Endothelial cell of hepatic sinusoid (primary cell): ENCODE measurements around the gene PLA2G6.
"Not testable (repeated sequence)": the region's sequence is repeated elsewhere in the genome, so short reads cannot be mapped to it uniquely, and the experiment has no call there.

Experiments
- in situ Hi-C: cut with HindIII; loops from 2 replicates; pipeline ENCODE4 v1.10.0; 2017; ENCODE audit warnings: low sequenced_read_pairs

Gene PLA2G6

DNA sequence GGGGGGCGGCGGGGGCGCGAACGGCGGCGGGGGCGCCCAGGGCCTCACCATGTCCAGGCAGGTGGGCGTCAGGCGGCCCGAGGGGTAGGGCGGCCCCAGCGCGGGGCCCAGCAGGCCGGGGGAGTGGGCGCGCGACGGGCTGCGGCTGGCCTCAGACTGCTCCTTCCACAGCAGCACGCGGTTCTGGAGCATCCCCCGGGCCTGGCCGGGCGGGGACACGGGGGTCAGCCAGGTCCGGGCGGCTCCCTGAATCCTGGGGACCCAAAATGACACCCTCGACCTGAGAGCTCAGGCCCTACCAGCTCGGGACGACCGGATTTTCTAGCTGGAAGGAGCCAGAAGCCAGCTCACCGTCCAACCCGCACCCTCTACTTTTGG, 92.2 kb downstream of the PLA2G6 start:
- in situ Hi-C loops: no loop called here

DNA sequence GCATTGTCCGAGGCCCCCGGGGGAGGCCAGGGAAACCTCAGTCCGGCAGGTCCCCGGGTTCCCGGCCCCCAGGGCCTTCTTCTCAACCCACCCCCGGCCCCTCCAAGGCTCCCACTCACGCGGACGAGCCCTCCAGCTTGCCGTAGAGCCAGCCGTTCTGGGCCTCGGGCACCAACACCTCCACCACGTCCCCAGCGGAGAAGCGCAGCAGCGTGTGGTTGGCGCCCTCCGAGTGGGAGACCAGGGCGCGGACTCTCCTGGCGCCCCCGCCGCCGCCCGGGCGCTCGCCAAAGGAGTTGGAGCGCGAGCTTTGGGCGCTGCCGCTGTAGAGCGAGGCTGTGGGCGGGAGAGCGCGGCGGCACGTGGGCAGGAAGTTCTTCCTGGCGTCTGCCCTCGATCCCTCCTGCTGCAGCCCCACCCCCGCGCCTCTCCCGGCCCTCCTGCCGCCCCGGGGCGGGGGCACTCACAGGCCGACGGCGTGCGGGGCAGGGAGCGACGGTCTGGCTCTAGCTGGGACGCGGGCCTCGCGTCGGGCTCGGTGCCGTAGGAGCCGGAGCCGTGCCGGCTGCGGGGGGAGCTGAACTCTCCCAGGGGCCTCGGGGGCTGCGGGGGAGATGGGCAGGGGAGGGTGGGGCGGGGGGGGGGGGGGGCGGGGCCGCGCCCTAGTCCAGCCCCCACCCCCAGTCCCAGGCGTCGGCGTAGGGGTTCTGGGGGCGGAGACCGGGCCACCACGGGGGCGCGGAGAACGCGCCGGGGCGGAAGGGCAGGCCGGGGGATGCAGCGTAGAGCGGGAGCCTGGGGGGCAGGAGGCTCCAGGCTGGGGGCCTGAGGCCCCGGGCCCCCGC, 92.8 kb downstream of the PLA2G6 start:
- in situ Hi-C loops: no loop called here

DNA sequence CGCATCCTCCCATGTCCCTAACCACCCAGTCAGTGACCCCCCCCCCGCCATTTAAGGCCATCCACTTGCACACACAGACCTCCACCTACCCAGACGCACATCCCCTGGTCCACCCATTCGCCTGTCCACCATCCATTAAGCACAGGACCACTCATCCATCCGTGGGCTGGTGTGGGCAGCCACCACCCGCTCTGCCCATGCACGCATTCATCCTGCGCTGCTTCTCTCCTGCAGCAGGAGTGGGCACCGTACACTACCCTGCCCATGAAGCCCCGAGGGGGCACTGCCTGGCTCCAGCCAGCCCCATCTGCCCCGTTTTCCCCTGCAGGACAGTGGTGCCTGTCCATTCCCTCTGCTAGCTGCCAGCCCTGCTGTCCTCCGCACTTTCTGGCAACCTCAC, 93.8 kb downstream of the PLA2G6 start:
- in situ Hi-C loops: no loop called here

DNA sequence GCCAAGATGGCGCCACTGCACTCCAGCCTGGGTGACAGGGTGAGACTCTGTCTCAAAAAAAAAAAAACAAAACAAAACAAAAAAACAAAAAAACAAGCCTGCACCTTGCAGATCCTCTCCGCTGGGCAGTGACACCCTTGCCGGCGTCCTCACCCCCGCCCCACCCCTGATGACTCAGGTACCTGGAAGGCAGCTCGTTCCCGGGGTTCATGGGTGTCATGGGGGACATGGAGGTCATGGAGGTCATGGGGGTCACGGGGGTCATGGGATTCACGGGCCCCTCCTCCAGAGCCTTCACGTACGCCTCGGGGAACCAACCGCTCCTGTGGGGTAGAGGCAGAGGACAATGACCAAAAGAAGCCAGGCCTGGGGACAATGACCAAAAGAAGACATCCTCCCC, 94.7 kb downstream of the PLA2G6 start:
- in situ Hi-C loops: no loop called here

DNA sequence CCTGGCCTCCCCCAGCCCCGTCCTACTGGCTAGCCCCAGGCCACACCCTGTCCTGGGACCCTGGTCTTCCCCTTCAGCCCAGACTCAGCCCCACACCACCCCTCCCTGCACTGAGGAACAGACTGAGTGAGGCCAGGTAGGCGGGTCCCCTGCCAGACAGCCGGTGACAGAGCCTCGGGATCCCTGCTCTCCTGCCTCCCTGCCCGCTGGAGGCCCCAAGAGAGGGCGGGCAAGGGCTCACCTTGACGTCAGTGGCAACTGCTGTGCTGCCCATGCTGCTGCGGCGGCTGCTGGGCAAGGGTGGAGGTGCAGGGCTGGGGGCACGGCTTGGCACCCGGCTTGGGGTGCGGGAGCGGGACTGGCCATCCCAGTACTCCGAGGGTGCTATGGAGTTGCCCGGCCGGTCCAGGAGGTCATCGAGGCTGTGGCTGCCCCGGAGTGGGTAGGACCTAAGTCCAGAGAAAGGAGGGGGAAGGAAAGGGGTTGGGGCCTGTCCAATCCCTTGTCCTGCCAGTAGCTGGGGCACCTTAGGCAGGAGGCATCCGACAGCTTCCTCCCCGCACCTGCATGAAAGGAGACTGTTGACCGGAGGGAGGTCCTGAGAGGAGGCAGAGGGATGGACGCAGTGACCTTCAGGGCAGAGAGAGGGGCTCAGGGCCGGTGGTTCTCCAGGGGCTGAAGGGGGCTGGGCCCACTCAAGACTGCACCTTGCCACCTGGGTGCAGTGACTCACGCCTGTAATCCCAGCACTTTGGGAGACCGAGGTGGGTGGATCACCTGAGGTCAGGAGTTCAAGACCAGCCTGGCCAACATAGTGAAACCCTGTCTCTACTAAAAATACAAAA, 95.4 kb downstream of the PLA2G6 start:
- in situ Hi-C loops: no loop called here

DNA sequence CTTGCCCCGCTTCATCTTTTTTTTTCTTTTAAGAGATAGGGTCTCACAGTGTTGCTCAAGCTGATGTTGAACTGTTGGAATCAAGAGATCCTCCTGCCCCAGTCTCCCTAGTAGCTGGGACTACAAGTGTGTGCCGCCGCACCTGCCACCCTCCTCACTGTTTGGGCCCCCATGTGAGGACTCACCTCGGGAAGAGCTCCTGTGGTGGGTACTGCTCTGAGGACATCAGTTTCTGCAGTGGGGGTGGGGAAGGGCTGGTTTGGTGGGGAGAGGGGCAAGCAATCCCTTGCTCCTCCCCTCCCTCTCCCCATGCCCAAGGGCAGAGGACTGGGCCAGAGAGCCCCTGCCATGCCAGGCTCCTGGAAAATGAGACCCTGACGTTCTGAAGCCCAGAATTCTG, 96.1 kb downstream of the PLA2G6 start:
- in situ Hi-C loops: no loop called here

DNA sequence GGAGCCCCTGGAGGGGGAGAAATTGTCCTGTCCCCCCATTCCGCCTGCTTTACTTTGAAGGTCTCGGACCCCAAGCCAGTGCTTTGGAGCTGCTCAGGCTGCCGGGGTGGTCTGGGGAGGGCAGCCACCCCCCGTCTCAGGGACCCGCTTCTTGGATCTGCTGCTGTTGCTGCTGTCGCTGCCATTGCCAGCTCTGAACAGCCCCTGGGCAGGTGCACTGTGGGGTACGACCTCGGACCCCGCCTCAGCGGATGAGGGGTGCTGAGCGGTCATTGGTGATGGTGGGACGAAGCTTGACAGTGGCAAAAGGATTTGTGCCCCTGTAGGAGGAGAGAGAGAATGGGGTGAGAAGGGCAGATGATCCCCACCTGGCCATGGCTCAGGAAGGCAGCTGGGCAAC, 96.6 kb downstream of the PLA2G6 start:
- in situ Hi-C loops: no loop called here

DNA sequence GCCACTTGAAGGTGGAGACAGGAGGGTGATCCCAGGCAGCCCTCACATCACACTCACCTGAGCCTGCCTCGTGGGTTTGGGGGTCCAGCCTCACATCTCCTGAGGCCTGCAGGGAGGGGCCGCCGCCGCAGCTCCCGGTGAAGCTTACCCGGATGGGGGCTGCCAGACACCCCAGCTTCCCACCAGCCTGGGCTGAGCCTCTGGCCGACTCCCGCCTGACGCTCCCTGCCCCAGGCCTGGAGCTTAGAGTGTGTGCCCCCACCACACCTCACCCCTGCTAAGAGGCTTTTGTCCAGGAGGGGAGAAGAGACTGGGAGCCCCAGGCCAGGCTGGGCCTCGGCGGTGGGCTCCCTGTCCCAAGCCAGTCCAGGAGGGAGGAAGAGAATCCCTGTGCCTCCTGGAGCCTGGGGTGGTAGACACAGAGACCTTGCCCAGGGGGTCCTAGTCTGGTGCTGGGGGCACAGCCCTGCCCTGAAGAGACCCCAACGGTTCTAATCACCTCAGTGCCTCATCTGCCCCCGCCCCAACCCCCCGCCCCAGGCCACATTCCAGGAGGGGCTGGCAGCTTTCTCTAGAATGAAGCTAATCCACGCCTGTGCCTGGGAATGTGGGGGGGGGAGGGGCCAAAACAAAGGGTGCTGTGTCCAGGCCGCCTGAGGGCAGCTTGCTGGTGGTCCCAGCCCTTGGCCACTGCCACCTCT, 97.5 kb downstream of the PLA2G6 start, which contains the start of gene SLC16A8:
TSS of gene SLC16A8 (minus strand) at position 254 of the 701 bp plus-strand sequence. CDS start 1,311 bp downstream, outside the sequence.
- in situ Hi-C loops: loop anchor here (5.0 kb wide), 1 partner anchor 263 kb away; no protein-coding TSS in a partner anchor

DNA sequence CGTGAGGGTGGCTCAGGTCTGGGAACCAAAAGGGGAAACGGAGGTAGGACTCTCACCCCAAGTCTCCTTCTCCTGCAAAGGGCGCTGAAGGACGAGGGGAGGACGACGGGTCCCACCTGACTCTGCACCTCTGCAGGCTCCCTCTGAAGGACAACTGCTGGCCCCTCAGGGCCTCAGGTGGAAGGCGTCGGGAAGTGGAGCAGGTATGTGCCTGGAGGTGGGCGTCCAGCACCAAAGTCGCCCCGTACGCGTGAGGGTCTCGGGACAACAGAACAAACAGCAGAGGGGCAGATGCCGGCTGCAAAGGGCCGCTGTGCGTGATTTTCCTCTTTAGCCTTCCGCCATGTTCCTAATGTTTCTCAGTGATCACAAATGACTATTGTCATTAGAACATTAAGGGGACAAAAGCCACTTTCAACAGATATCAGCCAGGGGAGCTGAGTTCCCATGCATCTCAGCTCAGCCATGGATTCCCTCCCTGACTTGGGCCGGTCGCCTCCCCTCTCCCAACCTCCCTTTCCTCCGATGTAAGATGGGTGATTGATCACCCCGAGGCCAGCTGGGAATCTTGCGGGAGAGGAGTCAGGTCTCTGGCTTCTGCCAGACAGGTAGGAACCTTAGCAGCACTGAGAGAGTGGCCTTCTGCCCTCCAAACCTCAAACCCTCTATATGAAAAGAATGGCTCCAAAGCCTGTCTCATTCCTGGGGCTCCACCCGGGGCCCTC, 98.5 kb downstream of the PLA2G6 start:
- in situ Hi-C loops: loop anchor here (5.0 kb wide), 1 partner anchor 264 kb away; no protein-coding TSS in a partner anchor

DNA sequence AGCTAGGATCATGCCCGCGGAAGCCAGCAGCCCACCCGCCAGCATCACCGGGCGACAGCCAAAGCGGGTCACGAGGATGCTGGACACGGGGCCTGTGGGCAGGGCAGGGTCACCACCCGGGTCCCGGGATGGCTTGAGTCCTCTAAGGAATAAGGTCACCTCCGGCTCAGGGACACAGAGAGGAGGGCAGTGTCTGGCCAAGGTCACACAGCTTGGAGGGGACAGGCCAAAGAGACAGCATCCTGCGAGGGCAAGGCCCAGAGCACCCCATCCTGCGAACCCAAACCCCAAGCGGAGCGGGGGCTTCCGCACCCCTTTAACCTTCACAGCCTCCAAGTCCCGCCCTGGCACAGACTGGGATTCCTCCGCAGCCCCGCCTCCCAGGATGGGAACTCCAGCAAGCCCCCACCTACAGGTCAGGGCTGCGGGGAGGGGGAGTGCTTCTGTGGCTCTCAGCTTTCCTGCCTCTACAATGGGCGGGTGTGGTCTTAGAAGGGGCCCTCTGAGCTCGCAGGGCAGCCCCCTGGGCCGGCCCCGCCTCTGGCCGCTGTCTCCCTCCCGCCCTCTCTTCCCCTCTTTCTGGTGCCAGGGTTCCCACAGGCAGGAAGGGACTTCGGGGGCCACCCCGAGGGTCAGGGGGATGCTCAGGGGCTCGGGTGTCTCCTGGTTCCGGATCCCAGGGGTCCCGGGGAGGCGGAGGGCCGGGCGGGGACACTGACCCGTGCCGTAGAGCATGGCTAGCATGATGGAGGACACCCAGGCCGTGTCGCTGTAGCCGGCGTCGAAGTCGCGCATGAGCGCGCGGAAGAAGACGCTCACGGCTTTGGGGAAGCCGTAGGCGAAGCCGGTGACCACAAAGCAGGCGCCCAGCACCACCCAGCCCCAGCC, 99.4 kb downstream of the PLA2G6 start:
- in situ Hi-C loops: loop anchor here (5.0 kb wide), 1 partner anchor 265 kb away; no protein-coding TSS in a partner anchor

DNA sequence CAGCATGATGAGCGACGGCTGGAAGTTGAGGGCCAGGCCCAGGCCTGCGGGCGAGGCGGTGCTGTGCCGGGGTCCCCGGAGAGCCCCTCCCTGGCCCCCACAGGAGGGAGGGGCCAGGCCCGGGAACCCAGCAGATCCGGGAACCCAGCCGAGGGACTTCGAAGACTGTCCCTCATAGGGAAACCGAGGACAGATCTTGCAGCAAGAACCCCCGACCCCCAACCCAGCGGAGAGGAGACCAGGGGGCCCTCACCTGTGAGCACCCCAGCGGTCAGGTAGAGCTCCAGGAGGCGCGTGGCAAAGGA, 100.0 kb downstream of the PLA2G6 start:
- in situ Hi-C loops: loop anchor here (5.0 kb wide), 1 partner anchor 266 kb away; no protein-coding TSS in a partner anchor

DNA sequence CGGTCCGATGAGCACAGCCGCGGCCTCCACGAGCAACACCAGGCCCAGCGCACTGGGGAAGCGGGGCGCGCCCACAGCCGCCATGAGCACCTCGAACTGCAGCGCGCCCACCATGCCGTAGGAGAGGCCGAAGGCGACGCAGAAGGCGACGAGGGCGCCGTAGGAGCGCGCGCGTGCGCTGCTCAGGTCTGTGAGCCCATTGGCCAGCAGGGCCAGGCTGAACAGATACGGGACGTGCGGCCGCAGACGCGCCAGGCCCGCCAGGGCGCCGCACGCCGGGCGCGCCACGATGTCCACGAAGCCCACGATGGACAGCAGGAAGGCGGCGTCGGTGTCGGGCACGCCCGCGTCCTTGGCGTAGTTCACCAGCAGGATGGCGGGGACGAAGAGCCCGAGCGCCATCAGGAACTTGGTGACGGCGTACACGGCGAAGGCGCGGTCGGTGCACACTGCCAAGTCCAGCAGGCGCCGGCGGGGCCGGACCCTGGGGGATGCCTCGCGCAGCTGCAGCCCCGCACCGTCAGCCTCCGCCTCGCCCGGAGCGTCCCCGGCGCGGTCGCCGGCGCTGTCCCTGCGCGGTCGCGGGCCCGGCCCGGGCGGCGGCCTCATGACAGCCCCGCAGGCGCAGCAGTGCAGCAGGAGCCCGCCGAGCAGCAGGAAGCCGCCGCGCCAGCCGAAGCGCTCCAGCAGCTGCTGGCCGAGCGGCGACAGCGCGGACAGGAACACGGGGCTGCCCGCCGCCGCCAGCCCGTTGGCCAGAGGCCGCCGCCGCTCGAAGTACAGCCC, 100.6 kb downstream of the PLA2G6 start:
- in situ Hi-C loops: loop anchor here (5.0 kb wide), 1 partner anchor 266 kb away; no protein-coding TSS in a partner anchor

DNA sequence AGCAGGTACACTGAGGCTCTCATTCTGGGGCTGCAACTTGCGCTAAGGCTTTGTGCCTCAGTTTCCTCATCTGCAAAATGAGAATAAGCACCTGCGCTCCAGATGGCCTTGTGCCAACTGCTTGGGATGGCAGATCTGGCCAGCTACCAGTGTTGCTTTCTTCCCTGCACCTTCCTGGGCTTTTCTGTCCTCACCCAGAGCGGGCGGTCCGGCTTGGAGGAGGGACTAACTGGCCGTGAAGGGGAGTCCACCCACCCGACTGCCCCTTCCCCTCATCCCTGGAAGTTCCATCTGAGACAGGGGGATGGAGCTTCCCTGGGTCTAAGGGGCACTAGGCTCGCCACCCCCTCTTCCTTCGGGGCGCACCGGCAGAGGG, 101.2 kb downstream of the PLA2G6 start:
- in situ Hi-C loops: loop anchor here (5.0 kb wide), 1 partner anchor 267 kb away; no protein-coding TSS in a partner anchor

DNA sequence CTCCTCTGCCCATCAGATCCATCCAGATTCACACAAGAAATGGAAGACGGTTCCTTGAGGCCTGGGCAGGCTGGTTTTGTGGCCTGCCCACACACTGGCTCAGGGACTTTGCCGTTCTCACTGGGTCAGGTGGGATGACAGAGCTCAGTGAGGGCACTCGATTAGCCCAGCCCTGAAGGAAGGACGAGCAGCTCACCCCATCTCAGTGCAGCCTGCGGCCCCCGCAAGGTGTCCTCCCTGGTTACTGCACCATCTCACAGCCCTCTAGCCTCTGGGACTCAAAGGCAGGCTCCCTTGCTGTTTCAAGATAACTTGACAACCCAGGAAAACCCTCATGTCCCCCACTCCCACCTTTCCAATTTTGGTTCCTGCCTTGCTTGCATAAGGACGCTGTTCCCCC, 101.8 kb downstream of the PLA2G6 start:
- in situ Hi-C loops: loop anchor here (5.0 kb wide), 1 partner anchor 267 kb away; no protein-coding TSS in a partner anchor

DNA sequence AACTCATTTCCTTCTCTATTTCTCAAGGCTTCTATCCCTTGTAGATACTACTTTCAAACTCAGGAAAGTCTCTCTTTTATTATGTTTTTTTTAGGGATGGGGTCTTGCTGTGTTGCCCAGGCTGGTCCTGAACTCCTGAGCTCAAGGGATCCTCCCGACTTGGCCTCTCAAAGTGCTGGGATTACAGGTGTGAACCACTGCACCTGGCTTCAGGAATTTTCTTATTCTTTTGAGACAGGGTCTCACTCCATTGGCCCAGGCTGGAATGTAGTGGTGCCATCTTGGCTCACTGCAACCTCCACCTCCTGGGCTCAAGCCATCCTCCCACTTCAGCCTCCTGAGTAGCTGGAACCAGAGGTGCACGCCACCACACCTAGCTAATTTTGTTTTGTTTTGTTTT, 102.4 kb downstream of the PLA2G6 start:
- in situ Hi-C loops: not testable (repeated sequence)

DNA sequence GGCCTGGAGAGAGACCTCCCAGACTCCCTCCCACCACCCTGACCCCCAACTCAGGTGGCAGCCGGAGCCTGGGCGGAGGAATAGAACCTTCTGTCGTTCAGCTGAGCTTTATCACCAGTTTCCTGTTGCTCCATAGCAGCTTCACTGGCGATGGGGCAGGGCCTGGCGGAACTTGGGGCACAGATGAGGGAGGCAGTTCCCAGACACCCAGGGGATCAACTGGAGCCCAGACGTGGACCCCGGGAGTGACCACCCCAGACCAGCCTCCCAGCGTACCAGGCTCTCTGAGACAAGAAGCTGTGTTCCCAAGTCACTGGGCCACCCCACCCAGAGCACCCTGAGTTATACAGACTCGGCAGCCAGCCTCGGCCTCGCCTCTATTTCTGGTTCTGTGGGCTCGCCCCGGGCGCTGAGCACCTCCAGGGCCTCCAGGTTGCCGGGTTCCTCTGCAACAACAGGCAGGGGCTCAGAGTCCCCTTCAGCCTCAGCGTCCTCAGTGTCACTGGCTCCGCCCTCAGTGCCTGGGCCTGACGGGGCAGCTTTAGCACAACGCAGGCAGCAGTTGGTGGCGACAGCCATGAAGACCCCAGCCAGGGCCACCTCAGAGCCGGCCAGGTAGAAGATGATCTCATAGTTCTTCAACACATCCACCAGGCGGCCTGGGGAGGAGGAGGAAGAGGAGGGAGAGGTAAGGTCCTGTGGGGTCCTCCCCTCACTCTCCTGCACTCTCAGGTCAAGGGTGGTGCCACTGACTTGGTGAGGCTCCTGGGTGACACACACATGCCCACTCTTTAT, 103.4 kb downstream of the PLA2G6 start:
- in situ Hi-C loops: no loop called here

DNA sequence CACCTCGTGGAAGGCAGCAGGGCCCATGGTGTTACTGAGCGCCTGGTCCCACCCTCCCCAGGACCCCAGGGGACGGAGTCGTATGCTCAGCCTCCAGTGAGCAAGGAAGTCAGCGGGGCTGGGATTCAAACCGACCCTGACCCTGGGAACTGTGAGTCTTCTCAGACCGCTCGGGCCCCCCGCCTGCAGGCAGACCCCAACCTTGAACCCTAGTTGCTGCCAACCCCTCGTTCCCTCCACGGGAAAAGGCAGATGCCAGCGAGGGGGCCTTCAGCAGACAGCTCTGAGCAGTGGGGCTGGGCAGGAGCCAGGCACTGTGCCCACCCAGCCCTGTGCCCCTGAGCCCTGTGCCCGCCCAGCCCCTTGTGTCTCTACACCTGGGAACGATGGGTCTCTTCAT, 104.0 kb downstream of the PLA2G6 start:
- in situ Hi-C loops: no loop called here

DNA sequence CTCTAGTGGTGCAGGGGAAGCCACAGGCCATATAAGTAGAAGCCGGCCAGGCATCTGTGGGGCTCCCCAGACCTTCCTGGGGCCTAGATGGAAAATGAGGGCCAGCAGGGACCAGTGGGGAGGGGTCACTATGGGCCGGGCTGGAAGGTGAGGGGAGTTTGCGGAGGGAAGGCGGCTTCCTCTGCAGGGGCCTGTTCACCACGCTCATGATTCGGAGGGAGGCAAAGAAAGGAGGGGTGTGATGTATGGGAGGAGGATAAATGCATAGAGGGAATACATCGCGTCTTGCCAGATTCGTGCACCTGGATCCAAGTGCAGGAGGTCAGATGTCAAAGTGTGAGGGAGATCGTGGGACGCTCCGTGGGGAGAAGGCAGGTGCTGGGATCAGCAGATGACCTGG, 104.5 kb downstream of the PLA2G6 start:
- in situ Hi-C loops: no loop called here
